Tibial nerve (tissue), 4 donors: ENCODE data around the gene TENM4. TPM values are rescaled to one million over a fixed set of nuclear protein-coding genes. Genes with fewer than 3 reads are reported as not detected.

Source experiments
- DNase-seq, 2 donors: peaks; one replicate each; pipeline ENCODE4 v3.0.0-alpha.2; 2019; ENCODE audit warnings: low spot score in 2 of 2
- H3K27ac ChIP-seq, 4 donors: fragments of 200-600 bp; sonication (generic) in 3 of 4; one replicate each; pipeline ENCODE4 v1.5.1; 2017 to 2019; ENCODE audit warnings: mild to moderate bottlenecking in 1 of 4
- H3K27me3 ChIP-seq, 2 donors: fragments of 200-600 bp; sonication (generic) in 1 of 2; one replicate each; pipeline versions ENCODE4 v1.5.1 to v1.6.0; 2017 to 2019
- H3K36me3 ChIP-seq, 3 donors: fragments of 200-600 bp; sonication (generic); one replicate each; pipeline ENCODE4 v1.5.1; 2018 to 2019
- H3K4me1 ChIP-seq, 4 donors: fragments of 200-600 bp; sonication (generic) in 3 of 4; one replicate each; pipeline ENCODE4 v1.5.1; 2017 to 2019
- H3K4me3 ChIP-seq, 4 donors: fragments of 200-600 bp; sonication (generic) in 3 of 4; one replicate each; pipeline ENCODE4 v1.5.1; 2017 to 2019; ENCODE audit warnings: mild to moderate bottlenecking in 1 of 4, moderate library complexity in 1 of 4
- H3K9me3 ChIP-seq, 4 donors: fragments of 200-600 bp; sonication (generic) in 3 of 4; one replicate each; pipeline ENCODE4 v1.5.1; 2017 to 2019
- EP300 ChIP-seq, 2 donors: sonication (generic); formaldehyde crosslinking; IDR thresholded peaks; one replicate each; pipeline ENCODE4 v1.6.1; 2017; ENCODE audit warnings: antibody characterized with exemption in 2 of 2, mild to moderate bottlenecking in 1 of 2
- POLR2A ChIP-seq, 2 donors: fragments of 450-650 bp; IDR thresholded peaks; one replicate each; pipeline ENCODE4 v1.6.1; 2017; ENCODE audit warnings: antibody characterized with exemption in 2 of 2, mild to moderate bottlenecking in 2 of 2, moderate library complexity in 2 of 2
- WGBS, 2 donors: methylation state at CpG; one replicate each; pipeline ENCODE4 v1.1.5; 2018; 5-methylcytosine and 5-hydroxymethylcytosine counted together
- total RNA-seq, 4 donors: library from RNA; depleted of rRNA; stranded (reverse); fragments of >200 nt; gene quantifications; one replicate each; pipeline ENCODE4 v1.1.0, GENCODE V29; 2016
- TF ChIP-seq, protein P1 (sequence below), 5 experiments: fragments of 200-600 bp in 3 of 5; fragments of 450-650 bp in 2 of 5; sonication (generic) in 3 of 5; IDR thresholded peaks; one replicate each; pipeline ENCODE4 v1.5.1; 2016 to 2019; ENCODE audit warnings: antibody characterized with exemption in 5 of 5, mild to moderate bottlenecking in 3 of 5, moderate library complexity in 2 of 5

The TENM4 gene
- total RNA-seq, 4 donors from 2014 or later: 15.3 to 36.3 (median 19.6) TPM

DNA sequence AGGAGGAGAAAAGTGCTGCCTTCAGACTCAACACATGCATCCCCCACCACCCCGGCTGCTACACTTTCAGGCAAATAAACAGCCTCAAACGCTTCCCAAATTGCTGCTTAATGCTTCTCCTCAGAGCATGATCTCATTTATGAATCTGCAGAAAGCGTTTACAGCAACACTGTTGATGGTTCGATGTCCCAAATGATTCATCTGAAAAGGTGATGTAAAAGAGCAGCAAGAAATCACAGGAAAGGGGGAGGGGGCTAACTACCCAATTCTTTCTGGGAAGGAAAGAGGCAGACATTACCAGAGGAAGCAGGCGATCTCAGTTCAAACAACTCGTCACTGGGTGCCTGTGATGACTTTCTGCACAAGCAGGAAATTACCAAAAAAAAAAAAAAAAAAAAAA, 119.6 kb downstream of the TENM4 start:
- peaks cover 0 to 15% (median 0%) of the 10 kb centered on the region in 4 donors for H3K4me1 ChIP-seq
- H3K27ac ChIP-seq: no peak overlapping the region

GRCh38 chr11:79314906-79315689, 125.7 kb downstream of the TENM4 start:
- no peaks in the 10 kb centered on the region for H3K36me3 ChIP-seq
- H3K27me3 ChIP-seq: no peaks in the 10 kb centered on the region
- H3K9me3 ChIP-seq: no peaks in the 10 kb centered on the region
- no peak for DNase-seq
- H3K4me1 ChIP-seq: peaks cover 0 to 30% (median 0%) of the 10 kb centered on the region in 4 donors
- no peak overlapping the region for H3K27ac ChIP-seq
- WGBS, 2 donors: 65 to 68% methylated on average over 8 of the region's 8 CpGs
- no peak overlapping the region for H3K4me3 ChIP-seq
- no peak for TF ChIP-seq EP300 (IDR thresholded peaks at IDR 0.05)
- no peak for TF ChIP-seq POLR2A (IDR thresholded peaks at IDR 0.05)
- TF ChIP-seq, protein P1, sequence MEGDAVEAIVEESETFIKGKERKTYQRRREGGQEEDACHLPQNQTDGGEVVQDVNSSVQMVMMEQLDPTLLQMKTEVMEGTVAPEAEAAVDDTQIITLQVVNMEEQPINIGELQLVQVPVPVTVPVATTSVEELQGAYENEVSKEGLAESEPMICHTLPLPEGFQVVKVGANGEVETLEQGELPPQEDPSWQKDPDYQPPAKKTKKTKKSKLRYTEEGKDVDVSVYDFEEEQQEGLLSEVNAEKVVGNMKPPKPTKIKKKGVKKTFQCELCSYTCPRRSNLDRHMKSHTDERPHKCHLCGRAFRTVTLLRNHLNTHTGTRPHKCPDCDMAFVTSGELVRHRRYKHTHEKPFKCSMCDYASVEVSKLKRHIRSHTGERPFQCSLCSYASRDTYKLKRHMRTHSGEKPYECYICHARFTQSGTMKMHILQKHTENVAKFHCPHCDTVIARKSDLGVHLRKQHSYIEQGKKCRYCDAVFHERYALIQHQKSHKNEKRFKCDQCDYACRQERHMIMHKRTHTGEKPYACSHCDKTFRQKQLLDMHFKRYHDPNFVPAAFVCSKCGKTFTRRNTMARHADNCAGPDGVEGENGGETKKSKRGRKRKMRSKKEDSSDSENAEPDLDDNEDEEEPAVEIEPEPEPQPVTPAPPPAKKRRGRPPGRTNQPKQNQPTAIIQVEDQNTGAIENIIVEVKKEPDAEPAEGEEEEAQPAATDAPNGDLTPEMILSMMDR (IDR thresholded peaks at IDR 0.05): no peak

More for the DNA sequence above, 119.6 kb downstream of the TENM4 start:
- no peak for TF ChIP-seq EP300 (IDR thresholded peaks at IDR 0.05)
- no peak for TF ChIP-seq POLR2A (IDR thresholded peaks at IDR 0.05)
- TF ChIP-seq, protein P1 (IDR thresholded peaks at IDR 0.05): no peak
- Histone ChIP-seq H3K36me3 (no peaks in the 10 kb centered on the region), H3K9me3 (no peaks in the 10 kb centered on the region), H3K27me3 (no peaks in the 10 kb centered on the region), H3K4me3 (no peak overlapping the region)
- no peak for DNase-seq
- 48 to 55% methylated on average over 6 of the region's 6 CpGs for WGBS, 2 donors

GRCh38 chr11:79313530-79313913, 127.3 kb downstream of the TENM4 start:
- no peaks in the 10 kb centered on the region for H3K36me3 ChIP-seq
- 50 to 57% methylated on average over 4 of the region's 4 CpGs for WGBS, 2 donors
- H3K9me3 ChIP-seq: no peaks in the 10 kb centered on the region
- no peak overlapping the region for H3K27ac ChIP-seq
- TF ChIP-seq EP300 (IDR thresholded peaks at IDR 0.05): no peak
- TF ChIP-seq, protein P1 (IDR thresholded peaks at IDR 0.05): no peak
- TF ChIP-seq POLR2A (IDR thresholded peaks at IDR 0.05): no peak
- no peaks in the 10 kb centered on the region for H3K27me3 ChIP-seq
- no peak for DNase-seq
- peaks cover 0 to 30% (median 0%) of the 10 kb centered on the region in 4 donors for H3K4me1 ChIP-seq
- H3K4me3 ChIP-seq: no peak overlapping the region

DNA sequence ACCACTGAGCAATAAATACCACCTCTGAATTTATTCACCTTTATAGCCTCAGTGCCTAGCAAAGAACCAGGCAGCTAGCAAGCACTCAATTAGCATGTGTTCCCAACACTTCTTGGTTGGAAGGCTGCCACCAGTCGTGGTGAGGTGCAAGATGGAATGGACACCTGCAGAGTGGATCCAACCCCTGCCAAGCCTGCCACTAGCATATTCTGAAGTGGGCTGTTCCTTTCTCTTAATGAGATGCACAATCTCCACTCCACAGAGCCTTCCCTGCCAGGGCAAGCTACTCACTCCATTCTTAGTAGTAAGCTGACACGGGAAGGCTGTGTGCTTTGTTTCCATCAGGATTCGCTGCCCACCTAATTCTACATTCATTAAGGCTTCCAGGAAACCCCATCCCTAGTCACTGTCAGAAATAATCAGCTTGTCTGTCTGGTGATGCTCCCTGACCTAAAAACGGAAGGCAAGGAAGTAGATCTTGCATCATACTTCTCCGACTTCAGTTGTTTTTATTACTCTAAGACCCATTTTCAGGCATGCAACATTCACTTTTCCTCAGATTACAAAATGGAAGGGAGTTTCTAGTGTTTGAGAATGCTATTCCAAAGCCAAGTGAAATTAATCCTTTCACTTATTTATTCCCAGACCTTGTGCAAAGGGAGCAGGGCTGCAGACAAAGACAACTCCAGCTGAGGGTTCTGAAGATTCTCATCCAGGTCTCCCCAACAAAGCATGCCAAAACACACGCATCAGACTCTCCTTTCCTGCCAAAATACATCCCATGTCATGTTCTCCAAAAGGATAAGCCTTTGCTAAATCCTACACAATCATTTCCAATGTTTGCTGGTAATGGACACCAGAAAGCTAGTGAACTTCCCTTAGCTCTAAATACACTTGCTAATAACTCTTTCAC, 128.0 kb downstream of the TENM4 start:
- no peaks in the 10 kb centered on the region for H3K9me3 ChIP-seq
- no peak for DNase-seq
- no peak overlapping the region for H3K27ac ChIP-seq
- no peaks in the 10 kb centered on the region for H3K27me3 ChIP-seq
- no peaks in the 10 kb centered on the region for H3K36me3 ChIP-seq
- 49 to 54% methylated on average over 6 of the region's 6 CpGs for WGBS, 2 donors
- no peak for TF ChIP-seq POLR2A (IDR thresholded peaks at IDR 0.05)
- TF ChIP-seq, protein P1 (IDR thresholded peaks at IDR 0.05): no peak
- TF ChIP-seq EP300 (IDR thresholded peaks at IDR 0.05): no peak
- peaks cover 0 to 28% (median 0%) of the 10 kb centered on the region in 4 donors for H3K4me1 ChIP-seq
- H3K4me3 ChIP-seq: no peak overlapping the region
